ENCODE results near the gene MNDA.

GRCh38 chr1:158893654-158894053 lies 62.5 kb downstream of the MNDA start:
- no peak for TF ChIP-seq GABPA (IDR thresholded peaks at IDR 0.05; ENCODE audit: borderline replicate concordance, insufficient read depth, low read length)
- TF ChIP-seq HDAC2 (IDR thresholded peaks at IDR 0.05; ENCODE audit: borderline replicate concordance in 1 of 2, low read depth in 2 of 2, low read length in 2 of 2) = no peak
- TF ChIP-seq POLR2A (IDR thresholded peaks at IDR 0.05; ENCODE audit: control extremely low read depth in 1 of 2, low read depth in 2 of 2, low read length in 2 of 2) = no peak
- TF ChIP-seq POLR2AphosphoS5 (IDR thresholded peaks at IDR 0.05; ENCODE audit: low read depth, low read length) = no peak
- no peak for TF ChIP-seq TAF1 (IDR thresholded peaks at IDR 0.05; ENCODE audit: low read depth, low read length)
- TF ChIP-seq EZH2 (IDR thresholded peaks at IDR 0.05; ENCODE audit: low read depth, low read length, severe bottlenecking) = no peak
- TF ChIP-seq, protein P1, sequence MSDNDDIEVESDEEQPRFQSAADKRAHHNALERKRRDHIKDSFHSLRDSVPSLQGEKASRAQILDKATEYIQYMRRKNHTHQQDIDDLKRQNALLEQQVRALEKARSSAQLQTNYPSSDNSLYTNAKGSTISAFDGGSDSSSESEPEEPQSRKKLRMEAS (IDR thresholded peaks at IDR 0.05) = no peak
- no peak for TF ChIP-seq TEAD4 (IDR thresholded peaks at IDR 0.05; ENCODE audit: low read depth, low read length)
- no peak for TF ChIP-seq CTCF (IDR thresholded peaks at IDR 0.05; ENCODE audit: control extremely low read depth in 1 of 3, insufficient read depth in 1 of 3, low read depth in 1 of 3, low read length in 3 of 3)
- TF ChIP-seq MAFK (IDR thresholded peaks at IDR 0.05; ENCODE audit: low read depth, low read length) = no peak
- no peak for TF ChIP-seq SUZ12 (IDR thresholded peaks at IDR 0.05; ENCODE audit: low read length)
- TF ChIP-seq RAD21 (IDR thresholded peaks at IDR 0.05 in 1 of 2, conservative IDR thresholded peaks at IDR 0.05 in 1 of 2; ENCODE audit: low read depth in 2 of 2, low read length in 2 of 2) = no peak
